H1 (cell line): Measurements from ENCODE around the gene GDAP1L1.

Source experiments
- ATF2 ChIP-seq: IDR thresholded peaks from 2 replicates; pipeline ENCODE4 v1.6.1; 2012; ENCODE audit warnings: low read length, inconsistent platforms
- CREB1 ChIP-seq: IDR thresholded peaks from 2 replicates; pipeline ENCODE4 v1.6.1; 2012; ENCODE audit warnings: inconsistent platforms
- EP300 ChIP-seq, 2 experiments: IDR thresholded peaks; 1 replicate in 1 of 2; 2 replicates in 1 of 2; pipeline ENCODE4 v1.6.1; 2011 to 2012; ENCODE audit warnings: low read depth in 2 of 2, low read length in 2 of 2, mild to moderate bottlenecking in 2 of 2, borderline replicate concordance in 1 of 2, inconsistent platforms in 1 of 2, moderate library complexity in 1 of 2
- NRF1 ChIP-seq: IDR thresholded peaks from 2 replicates; pipeline ENCODE4 v1.6.1; 2011; ENCODE audit warnings: mild to moderate bottlenecking, low read depth, low read length, improper control_type of control experiment
- TAF1 ChIP-seq: IDR thresholded peaks from 2 replicates; pipeline ENCODE4 v1.6.1; 2011; ENCODE audit warnings: mild to moderate bottlenecking, low read depth, low read length
- TBP ChIP-seq: IDR thresholded peaks from 2 replicates; pipeline ENCODE4 v1.6.1; 2011; ENCODE audit warnings: low read depth, low read length, improper control_type of control experiment
- USF2 ChIP-seq: IDR thresholded peaks from 2 replicates; pipeline ENCODE4 v1.6.1; 2011; ENCODE audit warnings: low read length, improper control_type of control experiment
- YY1 ChIP-seq: IDR thresholded peaks from 2 replicates; pipeline ENCODE4 v1.6.1; 2011; ENCODE audit warnings: low read depth, mild to moderate bottlenecking, low read length

GRCh38 chr20:44209686-44210405 is 37.3 kb upstream of the GDAP1L1 start:
- TF ChIP-seq USF2 (no peak), TBP (no peak), TAF1 (no peak), YY1 (no peak), CREB1 (no peak), EP300 (IDR thresholded peaks at IDR 0.05; ENCODE audit: borderline replicate concordance in 1 of 2, low read depth in 2 of 2, low read length in 2 of 2) (no peak), NRF1 (no peak), ATF2 (no peak)
